Measurements from ENCODE around the gene PRR23E.

DNA sequence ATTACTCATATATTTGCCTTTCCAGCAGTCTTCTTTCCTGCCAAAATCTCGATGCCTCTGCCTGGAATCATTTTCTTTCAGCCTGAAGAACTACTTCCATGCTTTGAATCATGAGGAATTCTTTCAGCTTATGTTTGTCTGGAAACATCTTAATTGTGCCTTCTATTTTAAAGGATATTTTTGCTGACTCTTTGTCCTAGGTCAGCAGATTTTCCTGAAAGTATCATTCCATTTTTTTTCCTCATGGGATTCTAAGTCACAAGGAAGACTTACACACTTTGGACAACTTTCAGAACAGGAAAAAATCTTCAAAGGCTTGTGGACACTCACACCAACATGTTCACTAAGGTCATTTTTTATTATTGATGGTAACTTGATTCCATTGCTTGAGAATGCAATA lies 10.1 kb downstream of the PRR23E start:
- TF ChIP-seq POLR2A (IDR thresholded peaks at IDR 0.05): no peak
- TF ChIP-seq, protein P1, sequence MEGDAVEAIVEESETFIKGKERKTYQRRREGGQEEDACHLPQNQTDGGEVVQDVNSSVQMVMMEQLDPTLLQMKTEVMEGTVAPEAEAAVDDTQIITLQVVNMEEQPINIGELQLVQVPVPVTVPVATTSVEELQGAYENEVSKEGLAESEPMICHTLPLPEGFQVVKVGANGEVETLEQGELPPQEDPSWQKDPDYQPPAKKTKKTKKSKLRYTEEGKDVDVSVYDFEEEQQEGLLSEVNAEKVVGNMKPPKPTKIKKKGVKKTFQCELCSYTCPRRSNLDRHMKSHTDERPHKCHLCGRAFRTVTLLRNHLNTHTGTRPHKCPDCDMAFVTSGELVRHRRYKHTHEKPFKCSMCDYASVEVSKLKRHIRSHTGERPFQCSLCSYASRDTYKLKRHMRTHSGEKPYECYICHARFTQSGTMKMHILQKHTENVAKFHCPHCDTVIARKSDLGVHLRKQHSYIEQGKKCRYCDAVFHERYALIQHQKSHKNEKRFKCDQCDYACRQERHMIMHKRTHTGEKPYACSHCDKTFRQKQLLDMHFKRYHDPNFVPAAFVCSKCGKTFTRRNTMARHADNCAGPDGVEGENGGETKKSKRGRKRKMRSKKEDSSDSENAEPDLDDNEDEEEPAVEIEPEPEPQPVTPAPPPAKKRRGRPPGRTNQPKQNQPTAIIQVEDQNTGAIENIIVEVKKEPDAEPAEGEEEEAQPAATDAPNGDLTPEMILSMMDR (IDR thresholded peaks at IDR 0.05): no peak
